ENCODE results near the gene CDH18. TPM values are rescaled to one million over a fixed set of nuclear protein-coding genes. Genes with fewer than 3 reads are reported as not detected.

Gene CDH18
- total RNA-seq, 1 experiment from 2014 or later, result 0.86 TPM

GRCh38 chr5:19694949-19695611 is 292.9 kb downstream of the CDH18 start:
- no peaks in the 10 kb centered on the region for H3K9me3 Mint-ChIP-seq (ENCODE audit: unreplicated experiment)
- Histone ChIP-seq H3K36me3 (ENCODE audit: control insufficient read depth, insufficient read depth, low read length) (no peaks in the 10 kb centered on the region), H3K4me3 (ENCODE audit: low read depth, low read length) (no peak overlapping the region), H3K4me1 (no peaks in the 10 kb centered on the region), H3K9me3 (no peaks in the 10 kb centered on the region), H3K27me3 (replicated peaks; ENCODE audit: control insufficient read depth, insufficient read depth, low read length) (no peaks in the 10 kb centered on the region)
- TF ChIP-seq CTCF (IDR thresholded peaks at IDR 0.05; ENCODE audit: insufficient read depth in 1 of 2, low read depth in 1 of 2, low read length in 1 of 2, severe bottlenecking in 1 of 2, unreplicated experiment in 1 of 2), result no peak
- ChIA-PET CTCF (no interaction called here), POLR2A (no interaction called here)
- no peaks in the 10 kb centered on the region for H3K36me3 Mint-ChIP-seq (ENCODE audit: insufficient read depth, unreplicated experiment)
- H3K4me1 Mint-ChIP-seq (ENCODE audit: low read depth, unreplicated experiment), result no peaks in the 10 kb centered on the region
- H3K27ac Mint-ChIP-seq (ENCODE audit: unreplicated experiment), result no peak overlapping the region
- intact Hi-C loops (cut with micrococcal nuclease; ENCODE audit: unreplicated experiment), result no loop called here
- no peaks in the 10 kb centered on the region for H3K27me3 Mint-ChIP-seq (ENCODE audit: insufficient read depth, unreplicated experiment)
- no TSS peak for BruUV-seq (replicated peaks)
- DNase-seq, result no peak
- no peak overlapping the region for H3K4me3 Mint-ChIP-seq (ENCODE audit: unreplicated experiment)

GRCh38 chr5:19690978-19691377 is 297.0 kb downstream of the CDH18 start:
- H3K4me3 ChIP-seq (ENCODE audit: low read depth, low read length), result no peak overlapping the region
- Mint-ChIP-seq H3K9me3 (ENCODE audit: unreplicated experiment) (no peaks in the 10 kb centered on the region), H3K36me3 (ENCODE audit: insufficient read depth, unreplicated experiment) (no peaks in the 10 kb centered on the region), H3K27ac (ENCODE audit: unreplicated experiment) (no peak overlapping the region), H3K27me3 (ENCODE audit: insufficient read depth, unreplicated experiment) (no peaks in the 10 kb centered on the region), H3K4me3 (ENCODE audit: unreplicated experiment) (no peak overlapping the region), H3K4me1 (ENCODE audit: low read depth, unreplicated experiment) (no peaks in the 10 kb centered on the region)
- no peaks in the 10 kb centered on the region for H3K9me3 ChIP-seq
- POLR2A ChIA-PET, result no interaction called here
- no peak for TF ChIP-seq CTCF (IDR thresholded peaks at IDR 0.05; ENCODE audit: insufficient read depth in 1 of 2, low read depth in 1 of 2, low read length in 1 of 2, severe bottlenecking in 1 of 2, unreplicated experiment in 1 of 2)
- no peaks in the 10 kb centered on the region for H3K4me1 ChIP-seq
- H3K36me3 ChIP-seq (ENCODE audit: control insufficient read depth, insufficient read depth, low read length), result no peaks in the 10 kb centered on the region
- H3K27me3 ChIP-seq (replicated peaks; ENCODE audit: control insufficient read depth, insufficient read depth, low read length), result no peaks in the 10 kb centered on the region
- no peak for DNase-seq
- intact Hi-C loops (cut with micrococcal nuclease; ENCODE audit: unreplicated experiment), result no loop called here
- CTCF ChIA-PET, result no interaction called here
- no TSS peak for BruUV-seq (replicated peaks)

GRCh38 chr5:19685473-19685872 is 302.5 kb downstream of the CDH18 start:
- Histone ChIP-seq H3K27me3 (replicated peaks; ENCODE audit: control insufficient read depth, insufficient read depth, low read length) (no peaks in the 10 kb centered on the region; the same call in 1 of the 2 replicates), H3K4me1 (no peaks in the 10 kb centered on the region), H3K4me3 (ENCODE audit: low read depth, low read length) (no peak overlapping the region), H3K9me3 (no peaks in the 10 kb centered on the region), H3K36me3 (ENCODE audit: control insufficient read depth, insufficient read depth, low read length) (no peaks in the 10 kb centered on the region)
- H3K27me3 Mint-ChIP-seq (ENCODE audit: insufficient read depth, unreplicated experiment), result no peaks in the 10 kb centered on the region
- CTCF ChIA-PET, result no interaction called here
- no peak overlapping the region for H3K27ac Mint-ChIP-seq (ENCODE audit: unreplicated experiment)
- DNase-seq, result no peak
- no peak for TF ChIP-seq CTCF (IDR thresholded peaks at IDR 0.05; ENCODE audit: insufficient read depth in 1 of 2, low read depth in 1 of 2, low read length in 1 of 2, severe bottlenecking in 1 of 2, unreplicated experiment in 1 of 2)
- intact Hi-C loops (cut with micrococcal nuclease; ENCODE audit: unreplicated experiment), result no loop called here
- no peaks in the 10 kb centered on the region for H3K4me1 Mint-ChIP-seq (ENCODE audit: low read depth, unreplicated experiment)
- H3K4me3 Mint-ChIP-seq (ENCODE audit: unreplicated experiment), result no peak overlapping the region
- no peaks in the 10 kb centered on the region for H3K36me3 Mint-ChIP-seq (ENCODE audit: insufficient read depth, unreplicated experiment)
- no peaks in the 10 kb centered on the region for H3K9me3 Mint-ChIP-seq (ENCODE audit: unreplicated experiment)
- BruUV-seq (replicated peaks), result no TSS peak
- POLR2A ChIA-PET, result no interaction called here
